GM18873 (cell line): ENCODE results near the gene EIF1AX.
"Not testable (repeated sequence)": the region's sequence is repeated elsewhere in the genome, so short reads cannot be mapped to it uniquely, and the experiment has no call there.

Experiments
- ATAC-seq: cut with Tn5 transposase; IDR thresholded peaks from one replicate; pipeline ENCODE4 v1.9.1; 2021; ENCODE audit warnings: mild to moderate bottlenecking, moderate library complexity, moderate number of reproducible peaks; ENCODE audit not compliant: unreplicated experiment, low FRiP score

Gene EIF1AX

DNA sequence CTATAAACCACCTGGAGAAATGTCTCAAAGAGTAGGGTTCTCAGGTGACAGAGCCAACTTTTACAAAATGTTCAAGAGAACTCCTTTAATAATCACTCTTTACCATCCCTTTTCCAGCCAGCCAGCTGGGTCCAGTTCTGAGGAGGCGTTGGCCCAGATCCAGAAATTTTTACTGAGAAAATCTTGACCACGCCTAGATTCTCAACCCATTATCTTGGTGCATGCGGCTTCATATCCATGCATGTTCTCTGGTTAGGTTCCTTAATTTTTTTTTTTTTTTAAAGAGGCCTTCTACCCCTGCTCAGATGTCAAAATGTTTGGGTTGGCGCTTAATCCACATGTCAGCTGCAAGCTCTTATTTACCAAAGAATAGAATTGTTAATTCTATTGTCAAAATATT is 13.0 kb downstream of the EIF1AX start:
- no peak for ATAC-seq

DNA sequence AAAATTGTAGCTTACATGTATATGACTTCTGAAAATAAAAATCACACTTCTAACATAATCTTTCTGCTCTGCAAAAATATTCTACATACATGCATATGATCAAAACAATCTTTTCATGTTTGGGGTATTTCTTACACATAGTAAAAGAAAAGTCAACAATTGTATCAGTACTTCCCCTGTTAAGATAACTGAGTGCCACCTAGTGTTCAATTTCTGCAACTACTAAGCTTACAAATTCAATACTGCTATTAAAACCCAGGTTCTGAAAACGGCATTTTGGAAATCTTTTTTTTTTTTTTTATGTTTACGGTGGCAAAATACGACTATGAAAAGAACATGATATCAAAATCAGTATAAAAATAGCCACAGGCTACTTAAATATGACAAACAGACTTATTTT is 14.2 kb downstream of the EIF1AX start:
- ATAC-seq: not testable (repeated sequence)

DNA sequence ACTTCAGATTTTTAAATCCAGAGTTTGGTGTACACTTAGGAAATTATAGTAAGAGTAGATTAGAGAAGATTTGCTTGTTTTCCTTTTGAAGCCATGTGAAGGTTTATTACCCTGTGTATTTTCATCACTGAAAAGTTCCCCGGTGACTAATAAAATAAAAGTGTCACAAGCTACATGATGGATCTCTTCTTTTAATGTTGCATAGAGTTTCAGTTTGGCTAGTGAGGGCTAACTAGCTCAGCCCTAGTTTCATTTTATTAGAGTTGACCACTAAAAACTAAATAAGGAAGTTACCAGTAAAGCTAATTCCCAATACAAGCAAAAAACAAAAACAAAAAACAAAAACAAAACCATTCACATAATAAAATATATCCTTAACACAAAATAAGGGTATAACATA is 14.8 kb downstream of the EIF1AX start:
- not testable (repeated sequence) for ATAC-seq

DNA sequence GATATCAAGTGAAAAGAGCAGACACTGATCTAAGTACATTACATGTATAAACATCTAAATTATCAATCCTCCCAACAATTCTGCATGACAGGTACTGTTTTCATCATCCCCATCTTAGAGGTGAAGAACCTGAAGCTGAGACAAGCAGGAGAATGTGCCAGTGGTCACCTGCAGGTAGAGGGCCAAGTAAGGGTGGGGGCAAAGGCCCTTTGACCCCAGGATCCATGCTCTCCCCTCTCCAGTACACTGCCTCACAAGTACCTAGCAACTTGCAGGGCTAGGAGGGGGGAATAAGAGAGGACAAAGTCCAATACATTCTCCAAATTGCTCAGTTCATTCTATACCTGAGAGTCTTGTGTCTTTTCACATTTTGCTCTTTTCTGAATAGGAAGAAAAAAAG is 16.7 kb downstream of the EIF1AX start:
- ATAC-seq: no peak

DNA sequence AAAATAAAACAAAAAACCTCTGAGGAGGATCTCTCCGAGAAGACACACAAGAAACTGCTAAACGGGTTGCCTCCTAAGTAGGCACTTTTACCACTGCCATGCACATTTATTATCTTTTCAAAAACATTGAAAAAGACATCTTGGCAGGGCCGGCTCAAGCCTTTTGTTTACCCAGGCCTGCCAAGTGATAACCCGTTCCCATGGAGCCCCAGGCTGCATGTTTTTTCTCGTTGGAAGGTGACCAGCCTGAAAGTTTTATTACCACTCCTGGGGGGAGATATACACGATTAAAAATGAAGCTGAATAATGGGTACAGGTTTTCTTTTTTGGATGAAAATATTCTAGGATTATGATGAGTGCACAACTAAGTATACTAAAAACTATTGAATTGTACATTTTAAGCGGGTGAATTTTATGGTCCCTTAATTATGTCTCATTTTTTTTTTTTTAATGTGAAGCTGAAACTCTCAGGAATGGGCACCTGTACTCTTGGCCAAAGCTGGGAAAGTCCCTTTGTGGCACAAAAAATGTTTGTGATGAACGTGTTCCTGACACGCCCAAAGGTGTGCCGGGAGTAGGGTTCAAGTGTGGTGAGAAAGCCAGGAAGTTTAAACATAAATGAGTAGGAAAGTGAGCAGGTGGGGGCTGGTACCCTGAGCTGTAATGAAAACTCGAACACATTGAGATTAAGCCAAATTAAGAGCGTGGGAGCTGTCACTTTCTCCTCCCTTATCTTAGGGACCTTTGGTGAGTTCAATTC is 23.4 kb downstream of the EIF1AX start:
- no peak for ATAC-seq

DNA sequence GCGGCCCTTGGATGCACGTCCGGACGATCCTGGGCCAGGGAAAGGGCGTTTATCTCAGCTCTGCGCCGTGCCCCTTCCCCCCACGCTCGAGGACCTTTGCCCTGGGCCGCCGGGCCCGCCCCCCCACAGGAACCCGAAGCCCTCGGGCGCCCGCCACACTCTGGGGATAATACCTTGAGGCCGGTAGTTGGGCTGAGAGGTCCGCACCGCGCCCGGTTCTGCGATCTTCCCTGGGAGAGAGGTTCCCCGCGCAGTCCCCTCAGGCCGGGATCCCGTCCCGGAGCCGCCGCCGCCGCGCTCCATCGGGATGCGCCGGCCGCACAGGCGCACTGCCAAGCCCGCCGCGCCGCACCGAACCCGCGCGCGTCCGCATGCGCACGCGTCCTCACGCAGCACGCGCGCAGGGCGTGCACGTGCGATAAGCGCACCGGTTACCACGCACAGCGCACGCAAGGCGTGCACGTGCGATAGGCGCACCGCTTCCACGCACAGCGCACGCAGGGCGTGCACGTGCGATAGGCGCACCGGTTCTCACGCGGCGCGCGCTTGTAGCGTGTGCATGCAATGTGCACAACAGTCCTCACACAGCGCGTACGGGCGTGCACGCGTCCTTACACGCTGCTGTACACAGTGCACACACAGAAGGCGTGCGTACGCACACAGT is 24.9 kb downstream of the EIF1AX start, which contains the start of gene MAP7D2:
Gene MAP7D2 (minus strand): TSS at position 331 of the 664 bp plus-strand sequence. CDS start 28 bp downstream, at position 303.
- no peak for ATAC-seq

DNA sequence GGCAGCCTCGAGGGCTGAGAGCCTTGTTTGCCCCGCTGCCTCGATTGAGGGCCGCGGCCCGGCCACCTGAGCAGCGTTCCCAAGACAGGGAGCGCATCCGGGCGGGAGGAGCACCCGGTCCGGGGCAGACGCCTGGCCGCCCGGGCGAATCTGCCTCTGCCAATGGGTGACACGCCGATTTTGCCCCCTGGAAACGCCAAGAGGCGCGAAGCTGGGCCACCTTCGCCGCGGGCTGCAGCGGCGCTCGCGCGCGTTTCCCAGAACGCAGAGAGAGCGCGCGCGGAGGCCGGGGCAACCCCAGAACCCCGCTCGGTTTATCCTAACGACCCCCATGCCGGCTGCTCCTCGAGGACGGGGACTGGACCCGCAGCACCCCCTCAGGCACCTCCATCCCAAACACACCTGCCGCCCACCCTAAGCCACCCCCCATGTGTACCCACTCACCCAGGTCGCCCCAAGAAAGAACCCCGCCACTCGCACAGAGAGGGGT is 25.5 kb downstream of the EIF1AX start:
- ATAC-seq: no peak

DNA sequence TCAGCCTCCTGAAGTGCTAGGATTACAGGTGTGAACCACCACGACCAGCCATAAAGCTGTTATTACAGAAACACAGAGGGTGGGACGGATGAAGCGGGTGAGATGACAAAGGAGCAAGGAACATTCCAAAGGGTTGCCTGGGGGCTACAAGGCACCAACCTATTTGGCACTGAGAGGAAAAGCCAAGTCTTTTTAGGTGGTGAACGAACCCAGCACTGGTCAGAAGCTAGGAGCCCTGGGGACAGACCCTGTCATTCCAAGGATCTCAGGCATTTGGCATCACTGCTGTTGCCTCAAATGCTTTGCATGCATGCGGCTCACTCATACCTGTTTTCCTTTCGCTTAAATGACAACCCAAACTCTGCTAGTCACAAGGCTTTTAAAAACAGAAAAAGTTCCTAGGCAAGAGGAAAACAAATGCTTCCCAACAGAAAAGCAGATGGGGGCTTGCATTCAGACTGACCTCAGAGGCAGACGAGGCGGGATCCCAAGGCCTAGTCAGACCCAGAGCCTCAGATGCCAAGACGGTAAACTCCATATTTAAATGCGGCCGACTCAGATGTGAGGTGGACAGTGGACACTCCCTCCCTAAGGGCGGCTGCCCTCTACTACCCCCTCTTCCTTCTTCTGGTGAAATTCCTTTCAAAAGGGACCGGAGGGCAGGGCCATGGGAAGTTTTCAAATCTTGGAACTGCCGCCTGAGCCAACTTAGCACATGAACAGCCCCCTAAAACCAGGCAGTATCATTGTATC is 29.4 kb downstream of the EIF1AX start:
- ATAC-seq: no peak

DNA sequence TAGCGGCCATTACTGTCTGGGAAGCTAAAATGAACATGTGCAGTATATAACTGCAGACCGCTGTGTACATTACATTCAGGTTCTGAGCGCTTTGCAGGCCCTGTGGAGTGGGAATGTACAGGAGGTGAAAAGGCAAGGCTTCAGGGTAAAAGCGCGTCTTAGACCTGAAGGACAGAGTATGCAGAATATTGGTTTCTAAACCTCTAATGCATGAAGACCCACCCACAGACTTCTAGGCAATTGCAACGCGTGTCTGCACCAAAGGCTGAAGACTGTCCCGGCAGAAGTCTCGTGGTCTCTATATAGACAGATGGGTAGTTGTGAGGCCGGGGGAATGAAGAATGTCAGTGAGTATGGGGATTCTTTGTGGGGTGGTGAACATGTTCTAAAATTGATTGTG is 30.4 kb downstream of the EIF1AX start:
- no peak for ATAC-seq

DNA sequence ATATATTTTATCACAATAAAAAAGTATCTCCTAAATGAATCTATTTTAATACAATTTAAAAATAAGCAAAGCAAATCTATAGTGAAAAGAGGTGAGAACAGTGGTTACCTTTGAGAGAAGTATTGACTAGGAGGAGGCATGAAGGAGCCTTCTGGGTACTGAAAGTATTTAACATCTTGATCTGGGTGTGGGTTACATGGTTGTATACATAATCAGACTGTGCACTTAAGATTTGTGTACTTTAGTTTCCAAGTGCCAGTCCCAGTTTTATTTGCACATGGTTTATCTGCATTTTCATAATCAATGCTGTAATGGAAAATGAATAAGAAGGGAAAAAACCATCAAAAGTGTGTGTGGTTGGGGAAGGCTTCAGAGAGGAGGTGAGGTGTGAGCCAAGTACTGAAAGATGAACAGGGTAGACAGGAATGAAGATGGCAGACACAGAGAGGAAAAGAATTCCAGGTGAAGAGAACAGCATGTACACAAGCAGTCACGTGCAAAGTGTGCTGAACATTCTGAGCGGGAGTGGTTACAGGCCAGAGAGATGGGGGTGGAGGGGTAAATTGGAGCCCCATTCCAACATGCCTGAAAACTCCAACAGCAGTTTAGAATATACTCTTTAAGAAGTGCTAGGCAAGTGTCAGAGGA is 39.6 kb downstream of the EIF1AX start:
- ATAC-seq: no peak

DNA sequence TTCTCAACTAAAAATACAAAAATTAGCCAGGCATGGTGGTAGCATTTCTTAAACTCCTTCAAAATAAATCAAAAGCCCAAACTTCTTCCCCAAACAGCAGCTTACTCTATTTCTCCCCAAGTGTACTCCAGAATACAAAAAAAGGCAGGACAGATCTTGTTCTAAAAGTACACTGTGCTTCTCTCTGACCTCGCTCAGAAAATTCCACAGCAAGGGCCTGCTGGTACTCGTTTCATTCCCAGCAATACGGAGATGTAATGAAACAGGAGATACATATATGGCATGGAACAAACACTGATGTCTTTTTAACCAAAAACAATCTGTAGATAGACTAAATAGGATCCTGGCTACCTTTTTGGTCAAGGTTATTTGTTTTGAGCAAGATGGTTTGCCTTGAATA is 50.1 kb downstream of the EIF1AX start:
- no peak for ATAC-seq

DNA sequence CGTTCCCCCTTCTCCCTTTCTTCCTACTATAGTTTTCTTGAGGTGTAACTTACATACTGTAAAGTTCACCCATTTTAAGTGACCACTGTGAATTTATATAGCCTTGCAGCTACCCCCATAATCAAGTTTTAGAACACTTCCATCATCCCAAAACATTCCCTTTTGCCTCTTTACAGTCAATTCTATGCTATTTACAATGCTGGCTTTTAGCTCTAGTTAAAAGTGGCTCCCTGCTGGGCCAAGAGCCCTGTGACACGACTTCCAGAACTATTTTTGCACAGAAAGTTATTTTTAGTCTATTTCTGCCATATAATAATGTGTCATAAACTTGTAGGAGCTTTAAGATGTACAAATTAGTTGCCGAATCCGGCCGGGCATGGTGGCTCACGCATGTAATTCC is 51.8 kb downstream of the EIF1AX start:
- ATAC-seq: no peak

DNA sequence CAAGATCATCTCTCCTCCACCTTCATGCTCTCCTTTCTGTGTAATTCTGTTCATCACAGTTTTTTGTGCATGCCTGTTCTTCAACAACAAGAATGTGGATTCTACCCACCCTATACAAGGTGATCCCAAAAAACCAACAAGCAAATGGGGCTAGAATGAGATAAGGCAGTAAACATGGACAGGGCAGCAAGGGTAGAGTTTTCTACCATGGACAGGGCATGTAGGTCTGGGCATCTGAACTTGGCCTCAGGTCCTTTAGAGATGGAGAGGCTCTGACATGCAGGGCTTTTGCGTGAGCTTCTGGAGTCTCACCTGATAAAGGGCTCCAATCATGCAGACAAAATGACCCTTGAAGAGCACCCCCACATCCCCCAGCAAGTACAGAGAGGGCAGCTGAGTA is 61.4 kb downstream of the EIF1AX start:
- no peak for ATAC-seq
